GM12873 (cell line): ENCODE data around the gene C12orf75.

Source experiments
- TF ChIP-seq, protein P1 (sequence below): IDR thresholded peaks from 2 replicates; pipeline ENCODE4 v1.5.1; 2012; ENCODE audit warnings: low read depth, mild to moderate bottlenecking, moderate library complexity, low read length, control low read depth; ENCODE audit not compliant: insufficient read depth; ENCODE audit errors: missing control alignments

Gene C12orf75

GRCh38 chr12:105338966-105339365, 8.5 kb downstream of the C12orf75 start:
- TF ChIP-seq, protein P1, sequence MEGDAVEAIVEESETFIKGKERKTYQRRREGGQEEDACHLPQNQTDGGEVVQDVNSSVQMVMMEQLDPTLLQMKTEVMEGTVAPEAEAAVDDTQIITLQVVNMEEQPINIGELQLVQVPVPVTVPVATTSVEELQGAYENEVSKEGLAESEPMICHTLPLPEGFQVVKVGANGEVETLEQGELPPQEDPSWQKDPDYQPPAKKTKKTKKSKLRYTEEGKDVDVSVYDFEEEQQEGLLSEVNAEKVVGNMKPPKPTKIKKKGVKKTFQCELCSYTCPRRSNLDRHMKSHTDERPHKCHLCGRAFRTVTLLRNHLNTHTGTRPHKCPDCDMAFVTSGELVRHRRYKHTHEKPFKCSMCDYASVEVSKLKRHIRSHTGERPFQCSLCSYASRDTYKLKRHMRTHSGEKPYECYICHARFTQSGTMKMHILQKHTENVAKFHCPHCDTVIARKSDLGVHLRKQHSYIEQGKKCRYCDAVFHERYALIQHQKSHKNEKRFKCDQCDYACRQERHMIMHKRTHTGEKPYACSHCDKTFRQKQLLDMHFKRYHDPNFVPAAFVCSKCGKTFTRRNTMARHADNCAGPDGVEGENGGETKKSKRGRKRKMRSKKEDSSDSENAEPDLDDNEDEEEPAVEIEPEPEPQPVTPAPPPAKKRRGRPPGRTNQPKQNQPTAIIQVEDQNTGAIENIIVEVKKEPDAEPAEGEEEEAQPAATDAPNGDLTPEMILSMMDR, result no peak

DNA sequence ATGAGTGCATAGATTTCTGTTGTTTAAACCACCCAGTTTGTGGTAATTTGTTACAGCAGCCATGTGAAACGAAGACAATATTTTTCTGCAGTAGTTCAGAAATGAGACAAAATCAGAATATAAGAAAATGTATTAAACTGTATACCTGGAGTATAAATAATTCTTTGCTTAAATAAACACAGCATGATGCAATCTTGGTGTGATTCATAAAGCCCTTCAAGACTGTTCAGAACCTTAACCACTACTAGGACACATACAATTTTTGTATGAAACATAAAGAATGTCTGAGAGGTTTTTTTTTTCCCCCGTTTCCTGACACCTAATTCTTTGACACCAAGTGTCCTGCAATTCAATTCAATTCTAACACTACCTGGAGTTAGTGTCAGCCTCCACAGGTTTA, 10.5 kb downstream of the C12orf75 start:
- TF ChIP-seq, protein P1, result no peak

DNA sequence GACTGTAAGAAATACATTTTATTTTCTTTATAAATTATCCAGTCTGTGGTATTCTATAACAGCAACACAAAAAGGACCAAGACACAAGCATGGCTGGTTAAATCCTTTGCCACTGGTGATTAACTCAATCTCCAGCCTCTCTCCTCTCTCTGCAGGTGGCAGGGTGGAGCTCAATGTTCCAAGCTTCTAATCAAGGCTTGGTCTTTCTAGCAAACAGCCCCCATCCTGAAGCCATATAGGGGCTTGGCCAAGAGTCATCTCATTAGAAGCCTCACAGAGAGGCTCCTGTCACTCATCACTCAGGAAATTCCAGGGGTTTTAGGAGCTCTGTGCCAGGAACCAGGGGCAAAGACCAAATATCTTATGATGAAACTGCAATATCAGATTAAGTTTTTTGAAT, 12.0 kb downstream of the C12orf75 start:
- TF ChIP-seq, protein P1, result no peak

- TF ChIP-seq, protein P1, result no peak
These were observed 13.3 kb downstream of the C12orf75 start for GRCh38 chr12:105343836-105344235.

- TF ChIP-seq, protein P1, result no peak
These were observed 17.0 kb downstream of the C12orf75 start for GRCh38 chr12:105347499-105347898.

GRCh38 chr12:105348142-105348541, 17.7 kb downstream of the C12orf75 start:
- TF ChIP-seq, protein P1, result no peak

- TF ChIP-seq, protein P1, result no peak
These were observed 18.1 kb downstream of the C12orf75 start for GRCh38 chr12:105348561-105348960.
